ENCODE results near the gene THAP8.

Gene THAP8

GRCh38 chr19:36054733-36055686 lies 925 bp upstream of the THAP8 start, which contains the start of gene WDR62 (continued):
- TF ChIP-seq YY1 (tag by site-specific recombination; IDR thresholded peaks at IDR 0.05) (peak; percentile 93), ZNF707 (tag by site-specific recombination; IDR thresholded peaks at IDR 0.05) (no peak), SETDB1 (IDR thresholded peaks at IDR 0.05; ENCODE audit: insufficient read length, low read length) (no peak), ZNF112 (tag by site-specific recombination; IDR thresholded peaks at IDR 0.05) (no peak), ZBTB48 (tag by site-specific recombination; IDR thresholded peaks at IDR 0.05) (peak; percentile 98), ZNF416 (tag by site-specific recombination; IDR thresholded peaks at IDR 0.05) (no peak), ZNF175 (tag by site-specific recombination; IDR thresholded peaks at IDR 0.05) (0 out of 2 replicates have a peak, but pooled peaks have one; percentile 34), ZNF677 (tag by site-specific recombination; IDR thresholded peaks at IDR 0.05) (peak; percentile 73), ZBTB17 (tag by site-specific recombination; IDR thresholded peaks at IDR 0.05) (no peak; the same call in 1 of the 2 replicates), KLF1 (tag by site-specific recombination; IDR thresholded peaks at IDR 0.05) (peak; percentile 10), ZNF501 (tag by site-specific recombination; IDR thresholded peaks at IDR 0.05) (peak; percentile 96), ZNF174 (tag by site-specific recombination; IDR thresholded peaks at IDR 0.05) (no peak), ZNF747 (tag by site-specific recombination; IDR thresholded peaks at IDR 0.05) (no peak), ZNF658 (tag by site-specific recombination; IDR thresholded peaks at IDR 0.05) (no peak), ZNF660 (tag by site-specific recombination; IDR thresholded peaks at IDR 0.05) (peak; percentile 35; the same call in 1 of the 2 replicates), ZNF239 (tag by site-specific recombination; IDR thresholded peaks at IDR 0.05) (no peak; the same call in none of the 2 replicates), ZNF558 (tag by site-specific recombination; IDR thresholded peaks at IDR 0.05) (no peak), ZNF223 (tag by site-specific recombination; IDR thresholded peaks at IDR 0.05) (no peak), HOXC10 (CRISPR knock-in tag; IDR thresholded peaks at IDR 0.05) (no peak), ZNF623 (tag by site-specific recombination; IDR thresholded peaks at IDR 0.05) (no peak; the same call in 1 of the 2 replicates), ZNF624 (tag by site-specific recombination; IDR thresholded peaks at IDR 0.05) (no peak), ZNF510 (tag by site-specific recombination; IDR thresholded peaks at IDR 0.05; ENCODE audit: insufficient replicate concordance) (no peak), OSR2 (tag by site-specific recombination; IDR thresholded peaks at IDR 0.05) (0 out of 2 replicates have a peak, but pooled peaks have one; percentile 12), ZNF248 (tag by site-specific recombination; IDR thresholded peaks at IDR 0.05) (no peak), ZNF292 (tag by site-specific recombination; IDR thresholded peaks at IDR 0.05; ENCODE audit: borderline replicate concordance, low read depth) (no peak), ZBTB6 (tag by site-specific recombination; IDR thresholded peaks at IDR 0.05) (no peak)
- TF ChIP-seq, protein P1, sequence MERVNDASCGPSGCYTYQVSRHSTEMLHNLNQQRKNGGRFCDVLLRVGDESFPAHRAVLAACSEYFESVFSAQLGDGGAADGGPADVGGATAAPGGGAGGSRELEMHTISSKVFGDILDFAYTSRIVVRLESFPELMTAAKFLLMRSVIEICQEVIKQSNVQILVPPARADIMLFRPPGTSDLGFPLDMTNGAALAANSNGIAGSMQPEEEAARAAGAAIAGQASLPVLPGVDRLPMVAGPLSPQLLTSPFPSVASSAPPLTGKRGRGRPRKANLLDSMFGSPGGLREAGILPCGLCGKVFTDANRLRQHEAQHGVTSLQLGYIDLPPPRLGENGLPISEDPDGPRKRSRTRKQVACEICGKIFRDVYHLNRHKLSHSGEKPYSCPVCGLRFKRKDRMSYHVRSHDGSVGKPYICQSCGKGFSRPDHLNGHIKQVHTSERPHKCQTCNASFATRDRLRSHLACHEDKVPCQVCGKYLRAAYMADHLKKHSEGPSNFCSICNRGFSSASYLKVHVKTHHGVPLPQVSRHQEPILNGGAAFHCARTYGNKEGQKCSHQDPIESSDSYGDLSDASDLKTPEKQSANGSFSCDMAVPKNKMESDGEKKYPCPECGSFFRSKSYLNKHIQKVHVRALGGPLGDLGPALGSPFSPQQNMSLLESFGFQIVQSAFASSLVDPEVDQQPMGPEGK (tag by site-specific recombination; IDR thresholded peaks at IDR 0.05), result peak; percentile 91
- TF ChIP-seq, protein P2, sequence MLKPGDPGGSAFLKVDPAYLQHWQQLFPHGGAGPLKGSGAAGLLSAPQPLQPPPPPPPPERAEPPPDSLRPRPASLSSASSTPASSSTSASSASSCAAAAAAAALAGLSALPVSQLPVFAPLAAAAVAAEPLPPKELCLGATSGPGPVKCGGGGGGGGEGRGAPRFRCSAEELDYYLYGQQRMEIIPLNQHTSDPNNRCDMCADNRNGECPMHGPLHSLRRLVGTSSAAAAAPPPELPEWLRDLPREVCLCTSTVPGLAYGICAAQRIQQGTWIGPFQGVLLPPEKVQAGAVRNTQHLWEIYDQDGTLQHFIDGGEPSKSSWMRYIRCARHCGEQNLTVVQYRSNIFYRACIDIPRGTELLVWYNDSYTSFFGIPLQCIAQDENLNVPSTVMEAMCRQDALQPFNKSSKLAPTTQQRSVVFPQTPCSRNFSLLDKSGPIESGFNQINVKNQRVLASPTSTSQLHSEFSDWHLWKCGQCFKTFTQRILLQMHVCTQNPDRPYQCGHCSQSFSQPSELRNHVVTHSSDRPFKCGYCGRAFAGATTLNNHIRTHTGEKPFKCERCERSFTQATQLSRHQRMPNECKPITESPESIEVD (tag by site-specific recombination; IDR thresholded peaks at IDR 0.05), result no peak
- TF ChIP-seq, protein P3, sequence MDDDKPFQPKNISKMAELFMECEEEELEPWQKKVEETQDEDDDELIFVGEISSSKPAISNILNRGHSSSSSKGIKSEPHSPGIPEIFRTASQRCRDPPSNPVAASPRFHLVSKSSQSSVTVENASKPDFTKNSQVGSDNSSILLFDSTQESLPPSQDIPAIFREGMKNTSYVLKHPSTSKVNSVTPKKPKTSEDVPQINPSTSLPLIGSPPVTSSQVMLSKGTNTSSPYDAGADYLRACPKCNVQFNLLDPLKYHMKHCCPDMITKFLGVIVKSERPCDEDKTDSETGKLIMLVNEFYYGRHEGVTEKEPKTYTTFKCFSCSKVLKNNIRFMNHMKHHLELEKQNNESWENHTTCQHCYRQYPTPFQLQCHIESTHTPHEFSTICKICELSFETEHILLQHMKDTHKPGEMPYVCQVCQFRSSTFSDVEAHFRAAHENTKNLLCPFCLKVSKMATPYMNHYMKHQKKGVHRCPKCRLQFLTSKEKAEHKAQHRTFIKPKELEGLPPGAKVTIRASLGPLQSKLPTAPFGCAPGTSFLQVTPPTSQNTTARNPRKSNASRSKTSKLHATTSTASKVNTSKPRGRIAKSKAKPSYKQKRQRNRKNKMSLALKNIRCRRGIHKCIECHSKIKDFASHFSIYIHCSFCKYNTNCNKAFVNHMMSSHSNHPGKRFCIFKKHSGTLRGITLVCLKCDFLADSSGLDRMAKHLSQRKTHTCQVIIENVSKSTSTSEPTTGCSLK (tag by site-specific recombination; IDR thresholded peaks at IDR 0.05), result no peak
- TF ChIP-seq, protein P4, sequence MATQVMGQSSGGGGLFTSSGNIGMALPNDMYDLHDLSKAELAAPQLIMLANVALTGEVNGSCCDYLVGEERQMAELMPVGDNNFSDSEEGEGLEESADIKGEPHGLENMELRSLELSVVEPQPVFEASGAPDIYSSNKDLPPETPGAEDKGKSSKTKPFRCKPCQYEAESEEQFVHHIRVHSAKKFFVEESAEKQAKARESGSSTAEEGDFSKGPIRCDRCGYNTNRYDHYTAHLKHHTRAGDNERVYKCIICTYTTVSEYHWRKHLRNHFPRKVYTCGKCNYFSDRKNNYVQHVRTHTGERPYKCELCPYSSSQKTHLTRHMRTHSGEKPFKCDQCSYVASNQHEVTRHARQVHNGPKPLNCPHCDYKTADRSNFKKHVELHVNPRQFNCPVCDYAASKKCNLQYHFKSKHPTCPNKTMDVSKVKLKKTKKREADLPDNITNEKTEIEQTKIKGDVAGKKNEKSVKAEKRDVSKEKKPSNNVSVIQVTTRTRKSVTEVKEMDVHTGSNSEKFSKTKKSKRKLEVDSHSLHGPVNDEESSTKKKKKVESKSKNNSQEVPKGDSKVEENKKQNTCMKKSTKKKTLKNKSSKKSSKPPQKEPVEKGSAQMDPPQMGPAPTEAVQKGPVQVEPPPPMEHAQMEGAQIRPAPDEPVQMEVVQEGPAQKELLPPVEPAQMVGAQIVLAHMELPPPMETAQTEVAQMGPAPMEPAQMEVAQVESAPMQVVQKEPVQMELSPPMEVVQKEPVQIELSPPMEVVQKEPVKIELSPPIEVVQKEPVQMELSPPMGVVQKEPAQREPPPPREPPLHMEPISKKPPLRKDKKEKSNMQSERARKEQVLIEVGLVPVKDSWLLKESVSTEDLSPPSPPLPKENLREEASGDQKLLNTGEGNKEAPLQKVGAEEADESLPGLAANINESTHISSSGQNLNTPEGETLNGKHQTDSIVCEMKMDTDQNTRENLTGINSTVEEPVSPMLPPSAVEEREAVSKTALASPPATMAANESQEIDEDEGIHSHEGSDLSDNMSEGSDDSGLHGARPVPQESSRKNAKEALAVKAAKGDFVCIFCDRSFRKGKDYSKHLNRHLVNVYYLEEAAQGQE (tag by site-specific recombination; IDR thresholded peaks at IDR 0.05), result peak; percentile 7; the same call in 1 of the 2 replicates

Data from HEK293 (cell line).